Transverse colon (tissue), 4 donors: ENCODE data around the gene LAMP5. TPM values are rescaled to one million over a fixed set of nuclear protein-coding genes. Genes with fewer than 3 reads are reported as not detected.

Experiments used
- DNase-seq: peaks from one replicate; pipeline ENCODE4 v3.0.0-alpha.2; 2019
- H3K27ac ChIP-seq, 4 donors: fragments of 200-600 bp; sonication (generic); 2 replicates each; pipeline ENCODE4 v1.5.1; 2016 to 2018; ENCODE audit warnings: inconsistent platforms in 4 of 4
- H3K27me3 ChIP-seq: fragments of 200-600 bp; sonication (generic); 2 replicates; pipeline ENCODE4 v1.5.1; 2017; ENCODE audit warnings: inconsistent platforms
- H3K36me3 ChIP-seq, 4 donors: fragments of 200-600 bp; sonication (generic); 2 replicates each; pipeline ENCODE4 v1.5.1; 2017 to 2019; ENCODE audit warnings: inconsistent platforms in 4 of 4
- H3K4me1 ChIP-seq, 4 donors: fragments of 200-600 bp; sonication (generic); 2 replicates each; pipeline ENCODE4 v1.5.1; 2017 to 2020; ENCODE audit warnings: inconsistent platforms in 4 of 4
- H3K4me3 ChIP-seq, 4 donors: fragments of 200-600 bp; sonication (generic); 1 replicate in 1 of 4; 2 replicates in 3 of 4; pipeline versions ENCODE4 v1.5.1 to v1.6.1; 2017 to 2019; ENCODE audit warnings: inconsistent platforms in 4 of 4
- H3K9me3 ChIP-seq, 2 donors: fragments of 200-600 bp; sonication (generic); 2 replicates each; pipeline ENCODE4 v1.5.1; 2017 to 2019; ENCODE audit warnings: inconsistent platforms in 2 of 2
- CTCF ChIP-seq, 5 experiments: fragments of 200-600 bp in 3 of 5; fragments of 450-650 bp in 2 of 5; sonication (generic) in 3 of 5; IDR thresholded peaks; 1 replicate in 2 of 5; 2 replicates in 3 of 5; pipeline ENCODE4 v1.5.1; 2016 to 2017; ENCODE audit warnings: antibody characterized with exemption in 5 of 5, inconsistent platforms in 3 of 5, mild to moderate bottlenecking in 2 of 5, moderate library complexity in 1 of 5
- EP300 ChIP-seq: sonication (generic); formaldehyde crosslinking; IDR thresholded peaks from one replicate; pipeline ENCODE4 v1.6.1; 2017; ENCODE audit warnings: antibody characterized with exemption, low read depth
- POLR2A ChIP-seq: fragments of 450-650 bp; IDR thresholded peaks from one replicate; pipeline ENCODE4 v1.6.1; 2016; ENCODE audit warnings: antibody characterized with exemption, mild to moderate bottlenecking, moderate library complexity
- POLR2AphosphoS5 ChIP-seq, 3 donors: sonication (generic); formaldehyde crosslinking; IDR thresholded peaks; one replicate each; pipeline ENCODE4 v1.6.1; 2016; ENCODE audit warnings: antibody characterized with exemption in 3 of 3
- WGBS, 2 donors: methylation state at CpG; one replicate each; pipeline ENCODE4 v1.1.5; 2018; ENCODE audit warnings: low coverage in 1 of 2; 5-methylcytosine and 5-hydroxymethylcytosine counted together
- in situ Hi-C, 4 donors: fragments of 200-750 bp; cut with MboI; loops; one replicate each; pipeline versions ENCODE4 v1.15.0 to v1.15.1; 2017; ENCODE audit warnings: low sequenced_read_pairs in 3 of 4, low pct_ligation_motif_present in 1 of 4, low pct_unique_long_range_greater_than_20kb in 1 of 4
- intact Hi-C: fragments of 100-400 bp; cut with DNase I; formaldehyde crosslinking; loops from one replicate; pipeline ENCODE4 v1.15.1; 2023; ENCODE audit warnings: low total_unique reads
- total RNA-seq, 4 donors: library from RNA; depleted of rRNA; stranded (reverse); fragments of >200 nt; gene quantifications; one replicate each; pipeline ENCODE4 v1.1.0, GENCODE V29; 2016

Gene LAMP5
- total RNA-seq, 4 donors from 2014 or later: 0.32 TPM; not detected in 3

DNA sequence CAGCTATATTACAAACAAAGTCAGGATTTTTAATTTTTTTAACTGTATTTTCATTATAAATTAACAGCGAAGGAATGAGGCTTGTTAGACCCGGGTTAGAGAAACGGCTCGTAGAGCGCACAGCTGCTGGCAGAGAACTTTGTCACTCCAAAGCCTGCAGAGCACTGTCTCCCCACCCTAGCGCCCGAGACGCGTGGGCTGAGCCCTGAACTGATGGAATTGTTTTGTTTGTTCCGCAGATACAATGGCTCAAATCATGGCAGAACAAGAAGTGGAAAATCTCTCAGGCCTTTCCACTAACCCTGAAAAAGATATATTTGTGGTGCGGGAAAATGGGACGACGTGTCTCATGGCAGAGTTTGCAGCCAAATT is 810 bp downstream of the LAMP5 start:
- H3K9me3 ChIP-seq: no peaks in the 10 kb centered on the region
- intact Hi-C loops: no loop called here
- H3K27me3 ChIP-seq: peaks cover 96% of the 10 kb centered on the region
- H3K4me3 ChIP-seq: peak overlapping the region in 1 of 4 donors; percentile 21
- in situ Hi-C loops: no loop called here
- H3K27ac ChIP-seq: no peak overlapping the region
- H3K4me1 ChIP-seq: peaks cover 0 to 18% (median 5%) of the 10 kb centered on the region in 4 donors
- TF ChIP-seq CTCF (IDR thresholded peaks at IDR 0.05) (no peak), EP300 (no peak), POLR2AphosphoS5 (IDR thresholded peaks at IDR 0.05) (no peak), POLR2A (no peak)
- no peak for DNase-seq
- H3K36me3 ChIP-seq: no peaks in the 10 kb centered on the region
- 17 to 20% methylated on average over 1 to 13 of the region's 13 CpGs for WGBS, 2 donors

- H3K4me3 ChIP-seq: peak overlapping the region in 1 of 4 donors; percentile 26
- DNase-seq: no peak
- intact Hi-C loops: no loop called here
Observed at GRCh38 chr20:9515741-9516233, 1.4 kb downstream of the LAMP5 start.

GRCh38 chr20:9516234-9516871 is 2.0 kb downstream of the LAMP5 start:
- no peaks in the 10 kb centered on the region for H3K36me3 ChIP-seq
- intact Hi-C loops (no loop called here), in situ Hi-C loops (no loop called here)
- H3K27ac ChIP-seq: no peak overlapping the region
- WGBS, 2 donors: 19 to 24% methylated on average over 14 to 26 of the region's 28 CpGs
- TF ChIP-seq POLR2AphosphoS5 (IDR thresholded peaks at IDR 0.05) (no peak), CTCF (IDR thresholded peaks at IDR 0.05) (no peak), EP300 (no peak), POLR2A (no peak)
- DNase-seq: no peak
- H3K4me3 ChIP-seq: peak overlapping the region in 1 of 4 donors; percentile 26
- peaks cover 85% of the 10 kb centered on the region for H3K27me3 ChIP-seq
- peaks cover 0 to 18% (median 5%) of the 10 kb centered on the region in 4 donors for H3K4me1 ChIP-seq
- no peaks in the 10 kb centered on the region for H3K9me3 ChIP-seq

More at GRCh38 chr20:9515741-9516233, 1.4 kb downstream of the LAMP5 start:
- Histone ChIP-seq H3K4me1 (peaks cover 0 to 18% (median 5%) of the 10 kb centered on the region in 4 donors), H3K9me3 (no peaks in the 10 kb centered on the region), H3K27ac (no peak overlapping the region), H3K36me3 (no peaks in the 10 kb centered on the region), H3K27me3 (peaks cover 90% of the 10 kb centered on the region)
- 6 to 18% methylated on average over 3 to 13 of the region's 38 CpGs for WGBS, 2 donors
- in situ Hi-C loops: no loop called here
- TF ChIP-seq CTCF (IDR thresholded peaks at IDR 0.05): no peak
- no peak for TF ChIP-seq POLR2A
- no peak for TF ChIP-seq EP300
- TF ChIP-seq POLR2AphosphoS5 (IDR thresholded peaks at IDR 0.05): no peak

DNA sequence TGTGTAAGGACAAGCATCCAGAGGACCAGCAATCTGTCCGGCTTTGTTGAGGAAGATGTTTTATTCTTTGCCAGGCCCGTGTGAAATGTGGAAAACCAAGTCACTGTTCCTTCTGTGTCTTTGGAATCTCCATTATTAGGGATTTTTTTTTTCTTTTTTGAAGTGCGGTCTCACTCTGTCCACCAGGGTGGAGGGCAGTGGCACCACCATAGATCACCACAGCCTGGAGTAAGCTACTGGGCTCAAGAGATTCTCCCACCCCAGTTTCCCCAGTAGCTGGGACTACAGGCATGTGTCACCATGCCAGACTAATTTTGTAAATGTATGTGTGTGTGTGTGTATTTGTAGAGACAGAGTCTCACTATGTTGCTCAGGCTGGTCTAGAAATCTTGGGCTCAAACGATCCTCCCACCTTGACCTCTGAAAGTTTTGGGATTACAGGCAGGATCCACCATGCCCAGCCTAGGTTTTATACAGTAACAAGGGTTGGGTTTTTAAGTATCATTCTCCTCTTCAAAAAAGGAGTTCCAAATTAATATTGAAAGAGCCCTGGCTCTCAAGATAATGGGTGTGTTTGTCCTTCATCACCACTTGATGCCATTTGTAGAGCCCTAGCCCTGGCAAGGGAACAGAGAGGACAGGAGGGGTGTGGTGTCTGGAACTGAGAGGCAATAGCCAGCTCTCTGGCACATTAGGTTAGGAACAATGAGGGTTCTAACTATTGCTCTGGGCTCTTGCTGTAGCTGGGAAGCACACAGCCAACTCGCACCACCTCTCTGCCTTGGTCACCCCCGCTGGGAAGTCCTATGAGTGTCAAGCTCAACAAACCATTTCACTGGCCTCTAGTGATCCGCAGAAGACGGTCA is 3.1 kb downstream of the LAMP5 start:
- intact Hi-C loops (no loop called here), in situ Hi-C loops (no loop called here)
- no peak for DNase-seq
- H3K27me3 ChIP-seq: peaks cover 73% of the 10 kb centered on the region
- 35 to 62% methylated on average over 4 to 8 of the region's 8 CpGs for WGBS, 2 donors
- no peaks in the 10 kb centered on the region for H3K36me3 ChIP-seq
- H3K4me3 ChIP-seq: no peak overlapping the region
- no peaks in the 10 kb centered on the region for H3K9me3 ChIP-seq
- H3K27ac ChIP-seq: no peak overlapping the region
- TF ChIP-seq CTCF (IDR thresholded peaks at IDR 0.05) (no peak), POLR2A (no peak), EP300 (no peak), POLR2AphosphoS5 (IDR thresholded peaks at IDR 0.05) (no peak)
- H3K4me1 ChIP-seq: peaks cover 0 to 18% (median 5%) of the 10 kb centered on the region in 4 donors
